Tibial nerve (tissue), 4 donors: ENCODE measurements around the gene BAIAP2L2. TPM values are rescaled to one million over a fixed set of nuclear protein-coding genes. Genes with fewer than 3 reads are reported as not detected.

Experiments
- DNase-seq, 2 donors: peaks; one replicate each; pipeline ENCODE4 v3.0.0-alpha.2; 2019; ENCODE audit warnings: low spot score in 2 of 2
- H3K27ac ChIP-seq, 4 donors: fragments of 200-600 bp; sonication (generic) in 3 of 4; one replicate each; pipeline ENCODE4 v1.5.1; 2017 to 2019; ENCODE audit warnings: mild to moderate bottlenecking in 1 of 4
- H3K27me3 ChIP-seq, 2 donors: fragments of 200-600 bp; sonication (generic) in 1 of 2; one replicate each; pipeline versions ENCODE4 v1.5.1 to v1.6.0; 2017 to 2019
- H3K36me3 ChIP-seq, 3 donors: fragments of 200-600 bp; sonication (generic); one replicate each; pipeline ENCODE4 v1.5.1; 2018 to 2019
- H3K4me1 ChIP-seq, 4 donors: fragments of 200-600 bp; sonication (generic) in 3 of 4; one replicate each; pipeline ENCODE4 v1.5.1; 2017 to 2019
- H3K4me3 ChIP-seq, 4 donors: fragments of 200-600 bp; sonication (generic) in 3 of 4; one replicate each; pipeline ENCODE4 v1.5.1; 2017 to 2019; ENCODE audit warnings: mild to moderate bottlenecking in 1 of 4, moderate library complexity in 1 of 4
- H3K9me3 ChIP-seq, 4 donors: fragments of 200-600 bp; sonication (generic) in 3 of 4; one replicate each; pipeline ENCODE4 v1.5.1; 2017 to 2019
- CTCF ChIP-seq, 5 experiments: fragments of 200-600 bp in 3 of 5; fragments of 450-650 bp in 2 of 5; sonication (generic) in 3 of 5; IDR thresholded peaks; one replicate each; pipeline ENCODE4 v1.5.1; 2016 to 2019; ENCODE audit warnings: antibody characterized with exemption in 5 of 5, mild to moderate bottlenecking in 3 of 5, moderate library complexity in 2 of 5
- EP300 ChIP-seq, 2 donors: sonication (generic); formaldehyde crosslinking; IDR thresholded peaks; one replicate each; pipeline ENCODE4 v1.6.1; 2017; ENCODE audit warnings: antibody characterized with exemption in 2 of 2, mild to moderate bottlenecking in 1 of 2
- POLR2A ChIP-seq, 2 donors: fragments of 450-650 bp; IDR thresholded peaks; one replicate each; pipeline ENCODE4 v1.6.1; 2017; ENCODE audit warnings: antibody characterized with exemption in 2 of 2, mild to moderate bottlenecking in 2 of 2, moderate library complexity in 2 of 2
- WGBS, 2 donors: methylation state at CpG; one replicate each; pipeline ENCODE4 v1.1.5; 2018; 5-methylcytosine and 5-hydroxymethylcytosine counted together
- total RNA-seq, 4 donors: library from RNA; depleted of rRNA; stranded (reverse); fragments of >200 nt; gene quantifications; one replicate each; pipeline ENCODE4 v1.1.0, GENCODE V29; 2016

BAIAP2L2 gene
- total RNA-seq, 4 donors from 2014 or later = 1.3 to 2.7 (median 2.1) TPM; not detected in 1

- Histone ChIP-seq H3K9me3 (no peaks in the 10 kb centered on the region), H3K27me3 (no peaks in the 10 kb centered on the region), H3K4me1 (peaks cover 0 to 13% (median 4%) of the 10 kb centered on the region in 4 donors), H3K36me3 (peaks cover 0 to 81% (median 0%) of the 10 kb centered on the region in 3 donors), H3K27ac (no peak overlapping the region), H3K4me3 (no peak overlapping the region)
- 94 to 100% methylated on average over 4 of the region's 4 CpGs for WGBS, 2 donors
- TF ChIP-seq CTCF (IDR thresholded peaks at IDR 0.05) (no peak), POLR2A (IDR thresholded peaks at IDR 0.05) (no peak), EP300 (IDR thresholded peaks at IDR 0.05) (no peak)
- no peak for DNase-seq
These were observed 22.8 kb upstream of the BAIAP2L2 start for GRCh38 chr22:38133331-38133730.

- H3K4me1 ChIP-seq = peaks cover 0 to 13% (median 4%) of the 10 kb centered on the region in 4 donors
- no peaks in the 10 kb centered on the region for H3K9me3 ChIP-seq
- H3K4me3 ChIP-seq = no peak overlapping the region
- 90 to 94% methylated on average over 21 to 26 of the region's 28 CpGs for WGBS, 2 donors
- no peak overlapping the region for H3K27ac ChIP-seq
- no peak for DNase-seq
- TF ChIP-seq EP300 (IDR thresholded peaks at IDR 0.05) (no peak), POLR2A (IDR thresholded peaks at IDR 0.05) (no peak), CTCF (IDR thresholded peaks at IDR 0.05) (no peak)
- H3K36me3 ChIP-seq = peaks cover 0 to 81% (median 0%) of the 10 kb centered on the region in 3 donors
- no peaks in the 10 kb centered on the region for H3K27me3 ChIP-seq
These were observed 22.3 kb upstream of the BAIAP2L2 start for GRCh38 chr22:38132794-38133193.

GRCh38 chr22:38132136-38132535 is 21.7 kb upstream of the BAIAP2L2 start:
- Histone ChIP-seq H3K27me3 (no peaks in the 10 kb centered on the region), H3K27ac (peak overlapping the region in 2 of 4 donors; percentile 22 to 67), H3K36me3 (peaks cover 0 to 81% (median 0%) of the 10 kb centered on the region in 3 donors), H3K4me3 (no peak overlapping the region), H3K4me1 (peaks cover 0 to 13% (median 4%) of the 10 kb centered on the region in 4 donors), H3K9me3 (no peaks in the 10 kb centered on the region)
- 92 to 96% methylated on average over 7 of the region's 7 CpGs for WGBS, 2 donors
- no peak for DNase-seq
- no peak for TF ChIP-seq POLR2A (IDR thresholded peaks at IDR 0.05)
- TF ChIP-seq CTCF (IDR thresholded peaks at IDR 0.05) = no peak
- no peak for TF ChIP-seq EP300 (IDR thresholded peaks at IDR 0.05)

- no peak for DNase-seq
- Histone ChIP-seq H3K27ac (peak overlapping the region in 2 of 4 donors; percentile 22 to 67), H3K27me3 (no peaks in the 10 kb centered on the region), H3K9me3 (no peaks in the 10 kb centered on the region), H3K4me3 (no peak overlapping the region), H3K4me1 (peaks cover 0 to 13% (median 4%) of the 10 kb centered on the region in 4 donors), H3K36me3 (peaks cover 0 to 83% (median 0%) of the 10 kb centered on the region in 3 donors)
- TF ChIP-seq EP300 (IDR thresholded peaks at IDR 0.05) (peak in 1 of 2 donors; percentile 8), CTCF (IDR thresholded peaks at IDR 0.05) (no peak)
- whole genome bisulfite sequencing, 2 donors = 25 to 43% methylated on average over 2 of the region's 2 CpGs
These were observed 20.9 kb upstream of the BAIAP2L2 start for GRCh38 chr22:38131399-38131798.

GRCh38 chr22:38129856-38130255 is 19.4 kb upstream of the BAIAP2L2 start:
- H3K9me3 ChIP-seq = no peaks in the 10 kb centered on the region
- H3K27ac ChIP-seq = no peak overlapping the region
- no peak overlapping the region for H3K4me3 ChIP-seq
- H3K27me3 ChIP-seq = no peaks in the 10 kb centered on the region
- H3K4me1 ChIP-seq = peaks cover 0 to 13% (median 4%) of the 10 kb centered on the region in 4 donors
- peaks cover 0 to 83% (median 0%) of the 10 kb centered on the region in 3 donors for H3K36me3 ChIP-seq
- DNase-seq = no peak
- TF ChIP-seq CTCF (IDR thresholded peaks at IDR 0.05) (no peak), EP300 (IDR thresholded peaks at IDR 0.05) (no peak), POLR2A (IDR thresholded peaks at IDR 0.05) (no peak)
- 81 to 87% methylated on average over 9 of the region's 9 CpGs for WGBS, 2 donors
